Limb (tissue), 2 donors: ENCODE results near the gene TSPAN18.

Experiments used
- DNase-seq, 2 donors: peaks; one replicate each; pipeline ENCODE4 v3.0.0-alpha.2; 2016; ENCODE audit errors: extremely low spot score in 2 of 2

Gene TSPAN18, protein sequence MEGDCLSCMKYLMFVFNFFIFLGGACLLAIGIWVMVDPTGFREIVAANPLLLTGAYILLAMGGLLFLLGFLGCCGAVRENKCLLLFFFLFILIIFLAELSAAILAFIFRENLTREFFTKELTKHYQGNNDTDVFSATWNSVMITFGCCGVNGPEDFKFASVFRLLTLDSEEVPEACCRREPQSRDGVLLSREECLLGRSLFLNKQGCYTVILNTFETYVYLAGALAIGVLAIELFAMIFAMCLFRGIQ

DNA sequence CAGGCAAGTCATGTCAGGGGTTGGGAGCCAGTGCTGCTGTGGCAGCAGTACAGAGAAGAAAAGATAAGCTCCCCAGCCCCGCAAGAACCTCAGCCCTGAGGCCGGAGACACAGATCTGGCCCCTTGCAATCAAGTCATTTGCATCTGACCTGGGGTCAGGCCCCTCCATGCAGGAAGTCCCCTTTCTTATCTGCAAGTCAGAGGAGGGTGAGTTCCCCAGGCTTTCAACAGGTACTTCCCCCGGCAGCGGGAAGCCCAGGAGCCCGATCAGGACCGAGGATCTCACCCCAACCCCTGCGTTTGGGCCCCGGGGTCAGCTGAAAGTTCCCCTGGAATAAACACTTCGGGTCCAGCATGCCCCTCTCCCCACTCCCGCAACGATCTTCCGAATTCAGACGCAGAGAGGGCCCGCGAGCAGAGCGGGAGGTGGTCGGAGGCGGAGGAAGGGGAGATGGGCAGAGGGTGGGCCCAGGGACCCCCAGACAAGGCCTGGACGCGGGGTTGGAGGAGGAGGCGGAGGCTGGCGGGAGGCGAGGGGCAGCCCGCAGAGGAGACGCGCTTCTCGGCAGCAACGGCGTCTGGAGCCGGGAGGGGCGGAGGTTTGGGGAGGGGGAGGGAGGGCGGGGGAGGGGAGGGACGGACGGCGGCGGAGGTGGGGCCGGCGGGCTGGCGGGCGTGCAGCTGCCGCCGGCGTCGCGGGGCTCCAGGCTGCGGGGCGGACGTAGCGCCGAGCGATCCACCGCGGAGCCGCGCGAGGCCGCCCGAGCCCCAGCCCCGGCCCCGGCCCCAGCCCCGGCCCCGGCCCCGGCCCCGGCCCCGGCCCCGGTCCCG lies at the start of gene TSPAN18:
Gene TSPAN18 (plus strand): TSS at position 680 of the 831 bp plus-strand sequence. CDS start 179,455 bp downstream, outside the sequence.
- peak in 1 of 2 donors; percentile 85 for DNase-seq

DNA sequence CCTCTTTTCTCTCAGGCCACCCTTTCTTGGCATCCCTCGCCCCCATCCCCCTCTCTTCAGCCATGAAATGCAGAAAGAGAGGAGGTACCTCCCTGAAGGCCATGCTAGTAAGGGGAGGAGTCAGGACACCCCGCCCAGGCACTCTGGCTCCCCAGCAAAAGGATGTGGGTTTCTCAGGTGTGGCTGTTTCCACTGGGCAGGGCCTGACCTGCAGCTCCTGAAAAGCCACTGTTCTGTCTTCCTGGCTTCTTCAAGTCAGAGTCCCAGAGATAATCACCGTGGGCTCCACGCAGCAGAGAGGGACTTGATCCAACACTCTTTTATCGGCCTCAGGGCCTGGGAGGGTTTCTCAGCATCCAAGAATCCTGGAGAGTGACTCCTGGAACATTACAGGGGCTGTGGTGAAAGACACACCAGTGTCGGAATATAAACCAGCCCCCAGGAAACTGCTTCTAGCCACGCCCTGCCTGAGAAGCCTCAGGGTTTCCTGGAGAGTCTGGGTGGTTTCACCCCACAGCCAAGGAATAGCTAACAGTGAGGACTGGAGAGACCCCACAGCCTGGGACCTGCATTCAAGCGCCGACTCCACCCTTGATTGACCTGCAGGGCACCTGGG lies 45.7 kb upstream of the TSPAN18 start:
- DNase-seq = no peak

- no peak for DNase-seq
These were observed 45.1 kb upstream of the TSPAN18 start for GRCh38 chr11:44681698-44682097.

- DNase-seq = peak; percentile 36 to 72
These were observed 41.9 kb upstream of the TSPAN18 start for GRCh38 chr11:44684859-44685281.

DNA sequence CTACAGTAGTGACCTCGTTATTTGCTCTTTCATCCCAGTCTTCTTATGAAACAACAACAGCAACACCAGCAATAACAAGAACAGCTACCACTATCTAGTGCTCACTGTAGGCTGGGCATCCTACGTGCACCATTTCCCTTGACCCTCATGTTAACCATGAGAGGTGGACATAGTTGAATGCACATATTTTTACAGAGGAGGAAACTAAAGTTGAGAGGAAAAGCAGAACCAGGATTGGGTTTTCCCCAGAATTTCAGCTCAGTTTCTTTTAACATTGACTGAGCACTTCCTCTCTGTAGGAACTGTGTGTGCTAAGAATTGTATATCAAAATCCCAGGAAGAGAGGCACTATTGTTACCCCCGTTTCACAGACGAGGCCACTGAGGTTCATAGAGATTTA lies 39.4 kb upstream of the TSPAN18 start:
- no peak for DNase-seq

DNA sequence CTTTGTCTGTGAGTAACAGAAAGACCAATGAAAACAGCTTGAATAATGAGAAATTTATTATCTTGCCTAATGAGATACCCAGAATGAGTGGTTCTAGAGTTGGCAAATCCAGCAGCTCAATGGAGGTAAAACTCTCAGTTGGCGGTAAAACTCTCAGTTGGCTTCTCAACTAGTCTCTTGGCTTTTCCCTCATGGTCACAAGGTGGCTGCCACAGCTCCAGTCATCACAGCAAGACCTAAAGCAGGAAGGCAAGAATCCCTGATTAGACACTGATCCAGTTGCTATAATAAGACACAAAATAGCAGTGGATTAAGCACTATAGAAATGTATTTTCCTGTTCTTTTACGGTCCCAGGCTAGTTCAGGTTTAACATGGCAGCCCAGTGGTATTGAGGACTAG lies 37.5 kb upstream of the TSPAN18 start:
- no peak for DNase-seq

- DNase-seq = no peak
These were observed 36.1 kb upstream of the TSPAN18 start for GRCh38 chr11:44690651-44691050.

DNA sequence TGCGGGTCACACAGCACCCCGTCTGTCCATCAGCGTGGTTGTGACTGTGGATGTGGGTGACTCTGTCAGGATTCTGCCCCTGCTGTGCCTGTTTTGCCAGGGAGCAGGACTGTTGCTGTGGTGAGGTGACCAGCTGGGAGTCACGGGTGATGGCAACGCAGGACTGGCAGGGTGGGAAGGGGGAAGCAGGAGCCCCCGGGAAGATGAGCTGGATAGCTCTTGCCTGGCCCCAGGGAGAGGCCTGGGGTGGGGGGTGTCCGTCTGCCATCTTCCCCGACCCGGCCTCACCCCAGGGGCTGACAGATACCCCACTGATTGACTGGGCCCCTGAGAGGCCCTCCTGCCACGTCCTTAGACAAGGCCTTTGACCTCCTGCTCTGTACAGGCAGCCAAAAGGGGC lies 34.3 kb upstream of the TSPAN18 start:
- no peak for DNase-seq

- DNase-seq = no peak
These were observed 33.1 kb upstream of the TSPAN18 start for GRCh38 chr11:44693654-44694119.

GRCh38 chr11:44694443-44694842 lies 32.3 kb upstream of the TSPAN18 start:
- DNase-seq = no peak

GRCh38 chr11:44695169-44695833 lies 31.5 kb upstream of the TSPAN18 start:
- DNase-seq = peak in 1 of 2 donors; percentile 19

DNA sequence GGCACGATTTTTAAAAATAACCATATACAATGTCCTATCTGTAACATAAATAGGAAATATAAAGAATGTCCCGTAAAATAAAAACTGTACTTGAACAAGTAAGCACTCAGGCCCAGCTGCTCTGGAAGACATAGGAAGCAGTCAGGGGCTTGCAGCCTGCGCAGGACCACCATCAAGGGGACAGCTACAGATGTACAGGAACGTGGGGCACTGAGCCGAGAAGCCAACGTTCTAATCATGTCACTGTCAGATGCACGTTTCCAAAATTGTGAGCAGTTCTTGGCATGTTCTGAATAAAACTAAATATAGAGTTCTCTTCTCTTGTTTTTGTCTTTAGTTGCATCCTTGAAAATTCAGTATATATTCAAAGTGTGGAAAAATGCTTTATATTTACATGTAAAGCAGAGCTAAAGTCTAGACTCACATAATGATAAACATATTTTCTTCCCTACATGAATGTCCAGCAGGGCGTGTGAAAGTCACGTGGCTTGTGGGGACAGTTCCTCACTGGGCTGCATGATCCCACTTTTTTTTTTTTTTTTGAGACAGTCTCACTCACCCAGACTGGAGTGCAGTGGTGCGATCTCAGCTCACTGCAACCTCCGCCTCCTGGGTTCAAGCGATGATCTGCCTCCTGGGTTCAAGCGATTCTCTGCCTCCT lies 28.4 kb upstream of the TSPAN18 start:
- DNase-seq = no peak

- DNase-seq = no peak
These were observed 27.0 kb upstream of the TSPAN18 start for GRCh38 chr11:44699497-44700408.

GRCh38 chr11:44701276-44701675 lies 25.5 kb upstream of the TSPAN18 start:
- no peak for DNase-seq

- no peak for DNase-seq
These were observed 23.9 kb upstream of the TSPAN18 start for GRCh38 chr11:44702889-44703288.

DNA sequence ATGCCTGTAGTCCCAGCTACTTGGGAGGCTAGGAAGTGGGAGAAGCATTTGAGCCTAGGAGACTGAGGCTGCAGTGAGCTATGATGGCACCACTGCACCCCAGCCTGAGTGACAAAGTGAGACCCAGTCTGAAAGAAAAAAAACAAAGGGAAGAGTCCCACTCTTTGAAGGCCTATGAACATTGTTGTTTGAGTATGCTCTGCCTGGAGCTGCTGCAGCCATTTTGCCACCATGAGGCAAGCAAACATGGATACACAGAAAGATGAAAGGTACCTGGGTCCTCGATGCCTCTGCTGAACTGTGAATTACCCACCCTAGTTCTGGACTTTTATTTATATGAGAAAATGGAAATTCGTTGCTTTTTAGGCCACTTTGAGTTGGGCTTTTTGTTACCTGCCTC lies 19.7 kb upstream of the TSPAN18 start:
- no peak for DNase-seq

GRCh38 chr11:44708009-44708408 lies 18.8 kb upstream of the TSPAN18 start:
- peak in 1 of 2 donors; percentile 63 for DNase-seq

DNA sequence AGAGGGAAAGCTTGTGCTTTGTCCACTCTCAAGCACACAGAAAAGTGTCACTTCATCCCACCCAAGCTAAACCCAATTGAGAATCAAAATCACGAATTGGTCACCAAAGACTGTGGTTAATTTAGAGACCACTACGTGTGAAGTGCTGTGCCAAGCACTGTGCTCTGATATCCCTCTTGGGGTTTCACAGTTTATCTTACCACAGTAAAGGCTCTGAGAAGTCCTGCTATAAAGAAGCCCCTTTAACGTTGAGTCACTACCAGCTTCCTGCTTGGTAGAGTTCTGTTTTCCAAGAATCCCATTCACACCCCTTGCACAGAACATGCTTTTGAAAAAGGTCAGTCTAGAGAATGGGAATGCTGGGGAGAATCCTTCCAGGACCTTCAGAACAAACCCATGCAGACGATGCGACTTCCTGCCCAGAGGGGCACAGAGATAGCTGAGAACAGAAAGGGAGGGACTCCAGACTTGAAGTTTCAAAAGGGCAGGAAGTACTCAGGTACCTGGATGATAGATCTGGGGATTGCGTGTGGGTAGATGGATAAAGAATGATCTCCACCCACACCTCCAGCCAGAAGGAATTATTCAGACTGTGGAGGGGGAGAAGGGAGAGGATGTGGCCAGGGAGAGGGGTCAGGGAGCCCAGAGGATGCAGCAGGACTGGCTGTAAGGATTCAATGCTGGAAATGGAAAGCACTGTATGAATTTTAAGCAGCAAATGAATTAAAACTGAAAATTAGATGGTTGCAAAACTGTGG lies 18.1 kb upstream of the TSPAN18 start:
- no peak for DNase-seq

GRCh38 chr11:44709281-44709562 lies 17.5 kb upstream of the TSPAN18 start:
- no peak for DNase-seq

DNA sequence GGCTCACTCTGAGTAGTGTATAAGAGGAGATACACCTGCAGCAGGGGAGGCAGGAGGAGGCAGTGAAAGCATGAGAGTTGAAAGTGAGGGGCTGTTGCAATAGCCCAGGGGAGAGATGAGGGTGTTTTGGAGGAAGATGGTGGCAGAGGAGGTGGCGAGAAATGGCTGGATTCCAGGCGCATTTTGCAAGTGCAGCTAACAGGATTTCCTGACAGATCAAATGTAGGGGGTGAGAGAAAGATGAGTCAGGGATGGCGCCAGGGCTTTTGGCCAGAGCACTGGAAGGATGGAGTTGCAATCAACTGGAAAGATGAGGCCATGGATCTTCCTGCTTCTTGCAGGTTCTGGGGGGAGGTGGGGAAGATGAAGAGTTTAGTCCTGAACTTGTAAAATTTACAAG lies 16.8 kb upstream of the TSPAN18 start:
- DNase-seq = no peak
